Cardiac septum (tissue), 1 donor: ENCODE data around the gene MAB21L4. TPM values are rescaled to one million over a fixed set of nuclear protein-coding genes. Genes with fewer than 3 reads are reported as not detected.

Experiments used
- DNase-seq: peaks from one replicate; pipeline ENCODE4 v3.0.0-alpha.2; 2020; ENCODE audit warnings: low spot score
- intact Hi-C: fragments of 100-400 bp; cut with DNase I; formaldehyde crosslinking; loops from one replicate; pipeline ENCODE4 v1.14.0; 2022
- total RNA-seq: library from RNA; stranded (reverse); fragmentation: NEBNext Ultra II Directional; extraction: Animal tissue kit (Norgen Biotek cat#: 25700); gene quantifications from one replicate; pipeline ENCODE4 v1.2.1, GENCODE V29; 2021
- donor health status: DM: no; HTN: no; CAD: no.

MAB21L4 gene
- total RNA-seq, 1 donor from 2014 or later = not detected

- DNase-seq = no peak
- intact Hi-C loops = loop anchor here (2.0 to 5.0 kb wide), 2 partner anchors 63 to 76 kb away; no protein-coding TSS in a partner anchor
Measured at GRCh38 chr2:240914645-240915525, 18.9 kb upstream of the MAB21L4 start.

DNA sequence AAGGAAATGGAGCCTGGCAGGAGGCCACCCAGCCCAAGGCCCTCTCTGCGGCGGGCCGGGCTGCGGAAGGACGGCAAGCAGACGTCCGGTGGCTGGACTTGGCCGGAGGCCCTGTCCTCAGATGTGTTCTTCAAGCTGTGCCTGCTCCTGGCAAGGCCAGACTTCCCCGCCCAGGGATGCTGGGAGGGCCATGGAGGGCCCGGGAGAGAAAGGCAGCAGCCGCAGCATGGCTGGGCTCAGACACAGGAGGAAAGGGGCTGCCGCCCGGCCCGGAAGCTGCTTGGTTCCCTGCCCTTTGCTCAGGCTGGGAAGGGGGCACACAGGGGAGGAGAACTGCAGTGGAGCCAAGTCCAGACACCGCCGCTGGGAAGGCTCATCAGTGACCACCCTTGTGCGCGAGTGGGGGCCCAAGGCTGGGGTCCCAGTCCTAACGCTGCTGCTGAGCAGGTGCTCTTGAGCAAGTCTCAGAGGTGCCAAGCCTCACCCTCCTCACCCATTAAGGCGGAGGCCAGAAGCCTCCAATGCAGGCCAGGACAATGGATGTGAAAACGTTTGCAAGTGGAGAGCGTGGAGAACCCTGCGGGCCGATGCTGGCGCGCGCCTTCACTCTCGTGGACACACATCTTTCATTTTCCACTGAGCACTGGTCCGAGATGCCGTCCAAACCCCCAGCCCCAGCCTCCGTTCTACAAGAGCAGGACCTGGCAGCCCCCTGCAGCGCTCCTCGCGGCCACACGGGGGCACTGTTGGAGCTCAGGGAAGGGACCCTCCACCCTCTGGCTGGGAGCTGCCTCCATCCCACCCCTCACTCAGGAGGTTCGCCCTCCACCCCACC is 18.1 kb upstream of the MAB21L4 start:
- DNase-seq = peak; percentile 87
- intact Hi-C loops = loop anchor here (2.0 to 5.0 kb wide), 2 partner anchors 62 to 77 kb away; no protein-coding TSS in a partner anchor

- intact Hi-C loops = loop anchor here (5.0 kb wide), 1 partner anchor 61 kb away; no protein-coding TSS in a partner anchor
- DNase-seq = no peak
Measured at GRCh38 chr2:240912878-240913809, 17.2 kb upstream of the MAB21L4 start.

DNA sequence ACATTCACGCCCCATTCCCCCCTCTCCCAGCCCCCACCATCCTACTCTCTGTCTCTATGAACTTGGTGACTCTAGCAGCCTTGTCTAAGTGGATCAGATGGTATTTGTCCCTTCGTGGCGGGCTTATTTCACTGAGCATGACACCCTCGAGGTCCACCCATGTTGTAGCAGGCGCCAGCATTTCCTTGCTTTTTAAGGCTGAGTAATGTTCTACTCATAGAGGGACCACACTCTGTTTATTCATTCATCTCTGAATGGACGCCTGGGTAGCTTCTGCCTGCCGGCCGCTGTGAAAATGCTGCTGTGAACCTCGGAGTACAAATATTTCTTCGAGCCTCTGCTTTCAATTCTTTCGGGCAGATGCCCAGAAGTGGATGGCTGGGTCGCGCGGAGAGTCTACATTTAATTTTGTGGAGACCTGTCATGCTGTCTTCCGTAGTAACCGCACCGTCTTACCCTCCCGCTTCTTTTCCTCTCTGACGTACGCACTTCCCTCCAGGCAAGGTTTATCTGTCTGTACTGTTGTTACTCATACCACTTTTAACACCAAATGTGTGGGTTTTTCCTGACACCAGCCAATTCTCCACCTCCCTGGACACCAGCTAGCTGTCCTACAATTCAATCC is 15.8 kb upstream of the MAB21L4 start:
- intact Hi-C loops = loop anchor here (5.0 kb wide), 1 partner anchor 59 kb away; no protein-coding TSS in a partner anchor
- DNase-seq = no peak

- DNase-seq = no peak
- intact Hi-C loops = no loop called here
Measured at GRCh38 chr2:240909216-240909974, 13.4 kb upstream of the MAB21L4 start.

DNA sequence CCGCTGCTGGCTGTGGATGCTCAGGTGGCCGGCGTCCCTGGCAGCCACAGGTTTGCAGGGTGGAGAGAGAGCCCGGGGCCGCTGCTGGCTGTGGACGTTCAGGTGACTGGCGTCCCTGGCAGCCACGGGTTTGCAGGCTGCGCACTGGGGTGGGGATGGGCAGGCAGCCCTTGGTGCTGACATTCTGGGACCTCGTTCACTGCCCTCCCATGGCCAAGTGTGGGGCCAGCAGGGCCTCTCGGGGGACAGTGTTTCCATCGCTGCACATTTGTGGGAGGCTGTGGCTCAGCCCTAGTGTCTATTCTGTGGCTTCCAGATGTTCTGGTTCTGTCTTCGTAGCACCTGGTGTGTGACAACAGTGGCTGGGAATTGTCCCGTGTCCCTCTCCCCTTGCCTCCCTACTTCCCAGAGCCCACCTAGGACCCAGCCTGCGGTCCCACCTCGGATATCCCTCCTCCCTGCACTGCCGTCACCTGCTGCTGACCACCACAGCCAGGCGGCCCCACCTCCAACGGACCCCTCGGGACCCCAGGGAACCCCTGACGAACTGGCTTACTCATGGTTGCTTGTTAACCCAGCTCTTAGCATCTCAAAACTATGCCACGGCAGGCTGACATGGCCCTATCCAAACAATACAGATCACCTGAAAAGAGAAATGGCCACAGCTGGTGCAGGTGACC is 11.1 kb upstream of the MAB21L4 start:
- intact Hi-C loops = no loop called here
- no peak for DNase-seq

DNA sequence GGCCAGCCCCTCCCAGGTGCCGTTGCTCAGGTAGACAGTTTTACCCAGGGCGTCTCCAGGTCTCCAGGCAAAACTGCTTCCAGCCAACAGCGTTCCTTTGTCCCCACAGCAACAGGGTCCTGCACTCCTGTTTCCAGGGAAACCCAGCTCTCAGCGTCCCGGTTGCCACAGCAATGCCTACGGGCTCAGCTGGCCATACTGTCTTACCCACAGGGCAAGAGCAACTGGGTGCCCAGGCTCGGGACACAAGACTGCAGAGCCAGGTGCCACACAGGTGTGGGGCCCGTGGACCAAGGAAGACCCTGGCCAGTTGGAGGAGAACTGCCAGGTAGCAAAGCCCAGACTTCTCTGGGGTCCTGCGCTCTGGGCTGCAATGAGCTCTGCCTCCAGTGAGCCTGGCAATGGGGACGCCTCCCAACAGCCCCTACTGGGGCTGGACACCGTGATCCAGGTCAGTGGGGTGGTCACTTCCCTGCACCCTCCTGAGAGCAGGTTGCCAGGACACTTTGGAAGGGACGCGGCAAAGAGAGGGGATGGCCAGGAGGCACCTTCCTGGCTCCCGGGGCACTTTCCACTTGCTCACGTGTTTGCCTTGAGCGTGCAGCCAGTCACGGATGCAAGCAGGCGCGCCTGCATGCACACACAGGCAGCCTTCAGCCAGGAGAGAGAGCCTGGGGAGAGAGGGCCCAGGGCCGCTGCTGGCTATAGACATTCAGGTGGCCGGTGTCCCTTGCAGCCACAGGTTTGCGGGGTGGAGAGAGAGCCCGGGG is 10.4 kb upstream of the MAB21L4 start, which contains the start of gene CROCC2:
Gene CROCC2, plus strand, starts transcription at position 196 of the 770 bp plus-strand sequence. Its CDS starts 178 bp downstream, at position 374.
- no peak for DNase-seq
- intact Hi-C loops = no loop called here

- intact Hi-C loops = no loop called here
- DNase-seq = no peak
Measured at GRCh38 chr2:240905176-240905781, 9.3 kb upstream of the MAB21L4 start.

GRCh38 chr2:240904216-240905175 is 8.5 kb upstream of the MAB21L4 start:
- no peak for DNase-seq
- intact Hi-C loops = no loop called here

- intact Hi-C loops = no loop called here
- no peak for DNase-seq
Measured at GRCh38 chr2:240903191-240904060, 7.5 kb upstream of the MAB21L4 start.

- intact Hi-C loops = no loop called here
- DNase-seq = no peak
Measured at GRCh38 chr2:240902615-240903041, 6.7 kb upstream of the MAB21L4 start.

DNA sequence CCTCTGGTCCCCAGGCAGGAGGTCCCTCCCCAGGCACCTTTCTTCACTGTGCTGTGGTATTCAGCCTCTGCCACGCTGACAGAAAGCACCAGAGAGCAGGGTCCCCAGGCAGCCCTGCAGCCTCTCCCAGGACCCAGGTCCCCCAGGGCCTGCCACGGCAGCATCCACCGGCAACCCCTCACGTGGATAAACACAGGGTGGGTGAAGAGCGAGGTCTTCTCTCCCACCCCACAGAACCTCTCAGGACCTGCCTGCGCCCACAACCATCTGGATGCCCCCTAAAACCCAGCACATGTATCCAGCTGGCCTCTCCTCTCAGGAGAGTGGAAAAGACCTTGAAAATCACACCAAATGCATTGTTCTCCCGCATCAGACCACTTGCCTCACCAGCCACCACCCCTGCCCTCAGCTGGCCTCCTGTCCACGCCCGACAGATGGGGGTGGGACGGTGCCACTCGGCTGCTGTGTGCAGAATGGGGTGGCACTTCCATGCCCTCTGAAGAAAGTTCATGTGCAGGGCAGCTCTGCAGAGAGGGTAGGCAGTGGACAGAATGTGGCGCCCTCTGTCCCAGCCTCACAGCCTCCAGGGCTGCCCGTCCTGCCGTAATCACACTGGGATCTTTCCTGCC is 6.1 kb upstream of the MAB21L4 start:
- intact Hi-C loops = no loop called here
- no peak for DNase-seq

DNA sequence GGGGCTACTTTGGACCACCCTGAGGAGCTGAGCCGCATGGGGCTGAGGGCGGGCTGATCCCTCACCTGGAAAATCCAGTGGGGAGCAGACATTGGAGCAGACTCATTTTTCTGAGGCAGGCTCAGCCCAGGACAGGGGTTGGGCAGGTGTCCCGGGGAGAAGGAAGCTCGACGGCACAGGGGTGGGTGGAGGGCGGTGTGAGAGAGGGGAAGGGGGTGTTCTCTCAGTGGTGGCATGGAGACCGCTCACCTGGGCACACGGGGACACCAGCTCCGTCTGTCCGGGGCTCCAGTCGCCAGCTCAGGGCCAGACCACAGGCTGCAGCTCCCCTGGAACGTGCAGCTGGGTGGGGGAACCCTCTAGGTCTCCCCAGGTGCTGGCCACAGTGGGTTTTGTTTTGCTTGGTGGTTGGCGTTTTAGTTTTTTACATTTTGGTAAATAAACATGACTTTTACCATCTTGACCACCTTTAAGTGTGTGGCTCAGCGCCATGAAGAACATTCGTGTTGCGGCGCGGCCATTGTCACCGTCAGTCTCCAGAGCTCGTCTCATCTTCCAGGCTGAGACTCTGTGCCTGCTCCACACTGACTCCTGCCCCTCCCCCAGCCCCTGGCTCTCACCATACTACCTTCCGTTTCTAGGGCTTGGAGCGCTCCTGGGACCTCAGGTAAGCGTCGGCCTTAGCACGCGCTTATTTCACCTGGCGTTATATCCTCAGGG is 4.3 kb upstream of the MAB21L4 start:
- intact Hi-C loops = no loop called here
- no peak for DNase-seq
